Hepatic stellate cell (primary cell): ENCODE results near the gene GJB4.

Experiments used
- DNase-seq: peaks from one replicate; pipeline ENCODE4 v3.0.0; 2011; ENCODE audit warnings: low spot score

GJB4 gene

GRCh38 chr1:34778381-34778780, 18.8 kb downstream of the GJB4 start:
- DNase-seq = no peak

GRCh38 chr1:34779005-34779404, 19.5 kb downstream of the GJB4 start:
- no peak for DNase-seq

- no peak for DNase-seq
Measured at GRCh38 chr1:34779526-34779925, 20.0 kb downstream of the GJB4 start.

DNA sequence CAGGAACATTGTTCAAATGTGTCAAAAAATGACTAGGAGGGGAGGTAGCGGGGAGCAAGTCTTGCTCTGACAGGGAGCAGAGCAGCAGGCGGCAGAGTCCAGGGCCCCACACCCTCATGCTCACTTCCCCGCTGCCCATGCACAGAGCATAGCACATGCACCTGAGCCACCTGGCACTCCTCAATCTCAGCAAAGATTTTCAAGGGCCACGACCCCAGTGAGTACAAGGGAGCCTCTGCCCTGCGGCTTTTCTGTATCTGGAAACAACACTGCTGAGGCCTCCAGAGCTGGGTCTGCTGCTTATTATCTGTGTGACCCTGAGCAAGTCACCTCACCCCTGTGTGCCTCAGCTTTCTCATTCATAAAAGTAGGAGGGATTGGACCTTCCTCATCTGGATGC, 20.4 kb downstream of the GJB4 start:
- no peak for DNase-seq

DNA sequence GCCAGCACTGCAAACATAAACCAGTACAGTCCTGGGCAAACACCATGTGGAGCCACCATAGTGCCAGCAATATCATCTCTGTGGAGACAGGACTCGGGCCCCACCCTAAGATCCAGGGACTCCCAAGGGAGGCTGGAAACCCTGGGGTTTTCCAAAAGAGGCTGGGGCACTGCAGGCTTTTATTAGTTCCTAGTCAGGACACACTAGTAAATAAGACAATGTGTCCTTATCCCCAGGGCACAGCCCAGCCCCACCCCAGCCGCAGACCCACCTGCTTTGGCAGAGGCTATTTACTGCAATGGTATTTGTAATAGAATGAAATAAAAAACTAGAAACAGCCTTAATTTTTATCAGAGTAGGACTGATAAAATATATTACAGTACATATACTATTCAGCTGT, 21.0 kb downstream of the GJB4 start:
- no peak for DNase-seq

GRCh38 chr1:34781071-34781843, 21.7 kb downstream of the GJB4 start, which contains the start of gene GJB3:
Gene GJB3, plus strand, starts transcription at chr1:34781214. Its CDS starts 3,549 bp downstream, at chr1:34784763.
- no peak for DNase-seq

DNA sequence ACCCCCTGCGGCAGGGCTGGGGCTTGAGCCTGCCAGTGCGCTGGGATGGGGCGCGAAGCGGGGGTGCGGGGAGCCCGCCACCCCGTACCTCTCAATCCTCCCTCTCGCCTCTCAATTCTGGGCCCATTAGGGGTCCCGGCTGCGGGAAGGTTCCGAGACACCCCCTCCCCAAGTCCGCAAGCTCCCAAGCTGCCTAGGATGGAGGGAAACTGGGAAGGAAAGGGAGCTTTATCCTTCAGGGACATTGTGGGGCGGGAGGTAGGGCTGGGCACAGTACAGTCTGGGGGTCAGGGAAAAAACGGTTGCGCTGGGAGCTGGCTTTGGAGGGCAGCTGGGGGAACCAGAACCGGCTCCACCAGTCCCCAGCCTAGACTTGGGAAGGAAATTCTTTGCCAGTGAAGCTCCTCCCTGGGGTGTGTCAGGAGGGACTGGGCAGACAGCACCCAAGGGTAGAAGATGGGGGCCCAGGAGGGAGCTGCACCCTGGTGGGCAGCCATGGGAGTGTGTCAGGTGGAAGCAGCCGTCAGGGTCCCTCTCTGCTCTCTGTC, 22.4 kb downstream of the GJB4 start:
- DNase-seq = no peak

- DNase-seq = no peak
Measured at GRCh38 chr1:34784751-34785221, 25.2 kb downstream of the GJB4 start.

DNA sequence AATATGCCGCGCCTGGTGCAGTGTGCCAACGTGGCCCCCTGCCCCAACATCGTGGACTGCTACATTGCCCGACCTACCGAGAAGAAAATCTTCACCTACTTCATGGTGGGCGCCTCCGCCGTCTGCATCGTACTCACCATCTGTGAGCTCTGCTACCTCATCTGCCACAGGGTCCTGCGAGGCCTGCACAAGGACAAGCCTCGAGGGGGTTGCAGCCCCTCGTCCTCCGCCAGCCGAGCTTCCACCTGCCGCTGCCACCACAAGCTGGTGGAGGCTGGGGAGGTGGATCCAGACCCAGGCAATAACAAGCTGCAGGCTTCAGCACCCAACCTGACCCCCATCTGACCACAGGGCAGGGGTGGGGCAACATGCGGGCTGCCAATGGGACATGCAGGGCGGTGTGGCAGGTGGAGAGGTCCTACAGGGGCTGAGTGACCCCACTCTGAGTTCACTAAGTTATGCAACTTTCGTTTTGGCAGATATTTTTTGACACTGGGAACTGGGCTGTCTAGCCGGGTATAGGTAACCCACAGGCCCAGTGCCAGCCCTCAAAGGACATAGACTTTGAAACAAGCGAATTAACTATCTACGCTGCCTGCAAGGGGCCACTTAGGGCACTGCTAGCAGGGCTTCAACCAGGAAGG, 25.8 kb downstream of the GJB4 start:
- DNase-seq = no peak

DNA sequence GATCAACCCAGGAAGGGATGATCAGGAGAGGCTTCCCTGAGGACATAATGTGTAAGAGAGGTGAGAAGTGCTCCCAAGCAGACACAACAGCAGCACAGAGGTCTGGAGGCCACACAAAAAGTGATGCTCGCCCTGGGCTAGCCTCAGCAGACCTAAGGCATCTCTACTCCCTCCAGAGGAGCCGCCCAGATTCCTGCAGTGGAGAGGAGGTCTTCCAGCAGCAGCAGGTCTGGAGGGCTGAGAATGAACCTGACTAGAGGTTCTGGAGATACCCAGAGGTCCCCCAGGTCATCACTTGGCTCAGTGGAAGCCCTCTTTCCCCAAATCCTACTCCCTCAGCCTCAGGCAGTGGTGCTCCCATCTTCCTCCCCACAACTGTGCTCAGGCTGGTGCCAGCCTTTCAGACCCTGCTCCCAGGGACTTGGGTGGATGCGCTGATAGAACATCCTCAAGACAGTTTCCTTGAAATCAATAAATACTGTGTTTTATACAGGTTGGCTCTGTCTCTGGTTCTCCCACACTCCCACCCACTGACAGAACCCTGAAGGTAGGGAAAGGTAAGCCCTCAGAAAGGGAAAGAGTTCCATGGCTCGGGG, 26.4 kb downstream of the GJB4 start:
- DNase-seq = no peak

- DNase-seq = peak; percentile 84
Measured at GRCh38 chr1:34786521-34787325, 27.2 kb downstream of the GJB4 start.

GRCh38 chr1:34787461-34788420, 28.2 kb downstream of the GJB4 start:
- peak; percentile 54 for DNase-seq

- no peak for DNase-seq
Measured at GRCh38 chr1:34790985-34791384, 31.4 kb downstream of the GJB4 start.

DNA sequence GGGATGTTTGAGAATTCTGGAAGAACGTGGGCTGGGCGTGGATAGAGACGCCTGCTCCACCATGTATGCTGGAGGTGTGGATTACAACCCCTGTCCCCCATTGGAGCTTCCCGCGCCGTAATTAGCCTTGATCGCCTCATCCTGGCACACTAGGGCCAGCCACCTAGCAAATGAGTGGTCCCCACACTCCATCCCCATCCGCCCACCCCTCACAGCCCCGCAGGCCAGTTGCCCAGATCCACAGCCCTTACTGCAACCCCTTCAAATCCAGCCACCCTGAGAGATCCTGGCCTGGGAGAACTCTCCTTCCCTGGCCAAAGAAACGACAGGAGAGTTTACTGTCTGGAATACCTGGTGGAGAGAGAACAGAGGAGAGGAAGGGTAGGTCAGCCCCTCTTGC, 32.9 kb downstream of the GJB4 start:
- no peak for DNase-seq

DNA sequence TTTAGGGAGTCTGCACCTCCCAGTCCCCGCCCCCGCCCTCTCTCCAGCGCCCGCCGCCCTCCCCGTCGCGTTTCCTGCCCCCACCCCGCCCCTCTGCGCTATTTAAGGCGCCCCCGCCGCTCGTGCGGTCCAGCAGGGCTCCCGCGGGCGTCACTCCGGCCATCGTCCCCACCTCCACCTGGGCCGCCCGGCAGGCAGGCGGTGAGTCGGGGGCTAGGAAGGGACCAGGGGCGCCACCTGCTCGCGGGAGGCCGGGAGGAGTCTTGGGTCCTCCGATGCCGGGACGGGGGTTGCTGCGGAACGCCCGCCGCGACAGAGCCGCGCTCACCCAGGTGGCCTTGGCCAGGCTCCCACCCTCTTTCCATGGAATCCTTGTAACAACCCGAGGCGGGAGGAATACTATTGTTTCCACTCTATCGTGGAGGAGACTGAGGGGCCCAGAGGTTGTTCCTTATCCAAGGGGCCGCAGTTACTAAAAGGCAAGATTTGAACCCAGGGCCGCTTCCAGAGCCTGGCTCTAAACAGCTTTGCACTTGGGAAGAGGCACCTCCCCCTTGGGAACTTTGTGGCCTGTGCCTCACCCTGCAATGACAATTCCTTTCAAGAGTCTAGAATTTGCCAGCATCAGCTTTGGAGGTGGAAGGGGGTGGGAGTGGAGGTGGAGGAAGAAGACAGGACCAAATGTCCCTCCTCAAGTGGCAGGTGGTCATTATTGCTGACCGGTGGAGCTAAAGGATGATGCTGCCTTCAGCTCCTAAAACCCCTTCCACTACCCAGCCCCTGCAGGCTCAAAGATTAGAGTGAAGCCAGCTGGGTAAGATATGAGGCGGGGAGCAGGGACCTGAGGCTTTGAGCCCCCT, 33.6 kb downstream of the GJB4 start, which contains the start of gene GJA4:
Gene GJA4, plus strand, starts transcription at position 132 of the 860 bp plus-strand sequence. CDS start 1,215 bp downstream, outside the sequence.
- DNase-seq = no peak

- DNase-seq = no peak
Measured at GRCh38 chr1:34794001-34794789, 34.7 kb downstream of the GJB4 start.

- no peak for DNase-seq
Measured at GRCh38 chr1:34794790-34795180, 35.2 kb downstream of the GJB4 start.

GRCh38 chr1:34795916-34796315, 36.4 kb downstream of the GJB4 start:
- DNase-seq = no peak

DNA sequence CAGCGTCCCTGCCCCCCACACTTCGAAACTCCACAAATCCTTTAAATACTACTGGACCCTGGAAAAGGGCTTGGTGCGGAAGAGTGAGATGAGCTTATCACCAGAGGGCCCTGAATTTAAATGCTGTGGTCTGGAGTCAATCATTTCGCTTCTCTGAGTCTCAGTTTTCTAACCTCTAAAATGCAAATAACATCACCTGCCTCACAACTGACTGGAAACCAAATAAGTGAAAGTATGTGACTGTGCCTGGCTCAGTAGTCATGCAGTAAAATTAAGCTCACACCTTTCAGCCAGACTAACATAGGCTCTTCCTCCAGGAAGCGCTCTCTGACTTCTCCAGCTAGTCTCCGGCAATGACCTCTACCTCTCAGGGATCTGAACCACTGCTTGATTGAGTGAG, 37.5 kb downstream of the GJB4 start:
- no peak for DNase-seq
